Activated gamma-delta T cell (primary cell): ENCODE results near the gene ACTR3.
"Not testable (repeated sequence)": the region's sequence is repeated elsewhere in the genome, so short reads cannot be mapped to it uniquely, and the experiment has no call there.

ENCODE experiments used
- DNase-seq: peaks from one replicate; lab custom pipeline; 2025; lab: John Stamatoyannopoulos, UW
- total RNA-seq, 2 donors: gene quantifications; one replicate each; lab custom pipeline; 2026; lab: John Stamatoyannopoulos, UW

Gene ACTR3
- total RNA-seq = 346 to 404 reads per million in 2 donors

DNA sequence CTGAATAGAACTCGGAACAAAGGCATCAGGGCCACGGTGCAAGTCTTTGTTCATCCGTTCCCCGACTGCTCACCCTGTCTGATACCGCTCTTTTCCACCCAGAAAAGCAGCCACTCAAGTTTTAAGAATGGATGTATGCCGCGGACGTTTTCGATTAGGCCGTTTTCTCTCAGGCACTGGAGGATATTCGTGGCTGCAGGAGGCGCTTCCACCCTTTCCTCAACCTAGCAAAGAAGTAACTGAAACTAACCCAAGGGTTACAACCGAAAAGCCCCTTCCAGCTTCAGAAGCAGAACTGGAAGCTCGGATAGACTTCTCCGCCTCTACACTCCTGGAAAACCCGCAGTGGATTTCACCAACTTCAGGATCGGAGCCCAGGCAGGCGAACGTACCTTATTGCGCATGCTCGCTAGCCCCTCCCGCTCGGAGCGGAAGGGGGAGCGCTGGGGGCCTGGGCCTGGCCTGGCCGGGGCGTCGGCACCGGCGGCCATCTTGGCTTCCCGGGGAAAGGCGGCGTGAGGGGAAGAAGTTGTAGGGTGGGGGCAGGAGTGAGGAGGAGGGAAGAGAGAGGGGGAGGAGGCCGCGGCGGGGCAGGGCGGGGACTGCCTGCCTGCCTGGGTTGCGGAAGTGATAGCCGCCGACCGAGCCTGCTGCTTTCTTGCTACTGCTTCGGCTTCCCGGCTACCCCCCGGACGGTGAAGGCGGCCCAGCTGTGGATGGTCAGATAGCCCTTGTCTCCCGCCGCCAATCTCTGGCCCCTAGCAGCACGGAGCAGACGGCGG, at the start of gene ACTR3:
TSS of gene ACTR3 (plus strand) at position 619 of the 782 bp plus-strand sequence. CDS start 191 bp downstream, outside the sequence.
- peak; percentile 92 for DNase-seq

DNA sequence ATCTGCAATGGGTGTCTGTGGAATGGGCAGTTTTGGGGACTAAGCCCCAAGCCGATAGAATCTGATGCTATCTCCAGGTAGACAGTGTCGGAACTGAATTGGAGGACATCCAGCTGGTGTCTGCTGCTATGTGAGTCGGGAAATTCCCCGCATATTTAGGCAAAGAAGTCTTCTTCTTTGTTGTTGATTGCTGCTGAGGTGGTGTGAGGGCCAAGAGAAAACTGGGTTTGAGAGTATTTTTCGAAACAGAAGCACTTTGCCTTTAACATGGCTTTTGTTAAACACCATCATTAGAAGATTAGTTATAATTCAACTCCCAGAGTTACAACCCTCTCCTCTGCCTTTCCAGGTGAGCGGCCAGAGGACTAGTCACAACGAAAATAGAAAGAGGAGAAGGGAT, 49.4 kb upstream of the ACTR3 start:
- DNase-seq = no peak

DNA sequence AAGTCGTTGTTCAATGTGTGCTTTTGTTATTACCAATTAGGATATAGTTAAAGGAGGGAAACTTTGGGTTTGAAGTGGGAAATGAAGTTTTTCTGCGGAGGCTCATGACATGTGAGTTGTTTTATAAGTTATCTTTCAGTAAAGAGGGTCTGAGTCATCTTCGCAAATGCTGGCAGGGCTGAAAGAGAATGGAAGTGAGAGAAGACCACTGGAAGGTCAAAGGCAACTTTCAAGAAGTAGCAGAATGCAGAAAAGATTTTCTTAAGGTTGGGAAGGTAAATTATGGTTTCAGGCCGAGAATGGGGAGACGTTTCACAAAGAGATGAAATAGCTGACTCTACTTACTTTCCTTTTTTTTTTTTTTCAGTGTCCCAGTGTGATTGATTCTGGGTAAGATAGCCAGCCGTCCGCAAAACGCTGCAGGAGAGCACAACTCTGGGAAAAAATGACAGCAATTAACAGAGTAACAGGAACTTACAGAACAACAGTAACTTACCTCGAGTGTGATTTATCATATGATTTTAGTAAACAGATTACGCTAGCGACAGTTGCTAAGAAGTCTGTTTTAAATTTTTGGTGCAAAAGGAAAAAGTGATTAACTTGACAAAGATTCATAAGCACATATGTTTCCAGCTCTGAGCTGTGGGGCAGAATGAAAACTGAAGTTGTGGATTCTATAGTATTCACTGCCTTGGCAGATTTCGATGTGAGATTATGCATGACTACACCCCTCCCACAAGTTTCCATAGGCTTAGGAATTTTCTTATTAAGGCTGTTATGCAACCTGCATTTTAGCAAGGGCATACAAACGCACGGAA, 46.8 kb upstream of the ACTR3 start:
- no peak for DNase-seq

DNA sequence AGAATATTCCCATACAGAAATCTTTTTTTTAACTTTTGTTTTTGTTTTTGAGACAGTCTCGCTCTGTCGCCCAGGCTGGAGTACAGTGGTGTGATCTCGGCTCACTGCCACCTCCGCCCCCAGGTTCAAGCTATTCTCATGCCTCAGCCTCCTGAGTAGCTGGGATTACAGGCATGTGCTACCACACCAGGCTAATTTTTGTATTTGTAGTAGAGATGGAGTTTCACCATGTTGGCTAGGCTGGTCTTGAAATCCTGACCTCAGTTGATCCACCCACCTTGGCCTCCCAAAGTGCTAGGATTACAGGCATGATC, 46.2 kb upstream of the ACTR3 start:
- DNase-seq = not testable (repeated sequence)

DNA sequence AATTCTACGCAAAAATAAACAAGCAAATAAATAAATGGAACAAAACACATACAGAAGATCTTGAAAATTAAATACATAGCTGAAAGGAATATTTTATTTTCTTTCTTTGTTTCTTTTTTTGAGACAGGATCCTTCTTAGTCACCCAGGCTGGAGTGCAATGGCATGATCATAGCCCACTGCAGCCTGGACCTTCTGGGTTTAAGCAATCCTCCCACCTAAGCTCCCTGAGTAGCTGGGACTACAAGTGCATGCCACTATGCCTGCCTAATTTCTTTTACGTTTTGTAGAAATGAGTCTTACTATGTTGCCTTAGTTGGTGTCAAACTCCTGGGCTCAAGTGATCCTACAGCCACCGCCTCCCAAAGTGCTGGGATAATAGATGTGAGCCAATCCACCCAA, 44.6 kb upstream of the ACTR3 start:
- DNase-seq = no peak

DNA sequence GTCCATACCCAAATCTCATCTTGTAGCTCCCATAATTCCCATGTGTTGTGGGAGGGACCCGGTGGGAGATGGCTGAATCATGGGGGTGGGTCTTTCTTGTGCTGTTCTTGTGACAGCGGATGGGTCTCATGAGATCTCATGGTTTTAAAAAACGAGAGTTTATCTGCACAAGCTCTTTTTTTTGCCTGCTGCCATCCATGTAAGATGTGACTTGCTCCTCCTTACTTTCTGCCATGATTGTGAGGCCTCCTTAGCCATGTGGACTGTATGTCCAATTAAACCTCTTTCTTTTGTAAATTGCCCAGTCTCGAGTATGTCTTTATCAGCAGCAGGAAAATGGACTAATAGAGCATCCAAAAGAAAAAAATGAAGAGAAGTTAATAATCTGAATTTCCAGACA, 44.1 kb upstream of the ACTR3 start:
- not testable (repeated sequence) for DNase-seq

DNA sequence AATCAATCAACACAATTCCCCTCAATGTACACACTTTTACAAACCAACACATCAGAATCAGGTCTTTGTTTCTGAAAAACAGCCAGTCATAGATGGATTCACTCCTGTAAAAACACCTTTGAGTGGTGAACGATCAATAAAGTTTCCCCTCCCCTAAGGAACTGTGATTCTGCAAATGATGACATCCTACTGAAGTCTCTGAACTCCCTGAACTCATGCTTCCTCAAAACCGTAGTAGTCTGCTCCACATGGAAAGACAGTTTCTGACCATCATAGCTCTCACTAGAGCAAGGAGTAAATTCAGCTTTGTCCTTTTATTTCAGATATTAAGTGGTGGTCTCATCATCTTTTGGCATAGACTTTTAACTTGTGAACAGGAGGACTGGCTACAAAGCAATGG, 43.5 kb upstream of the ACTR3 start:
- no peak for DNase-seq

DNA sequence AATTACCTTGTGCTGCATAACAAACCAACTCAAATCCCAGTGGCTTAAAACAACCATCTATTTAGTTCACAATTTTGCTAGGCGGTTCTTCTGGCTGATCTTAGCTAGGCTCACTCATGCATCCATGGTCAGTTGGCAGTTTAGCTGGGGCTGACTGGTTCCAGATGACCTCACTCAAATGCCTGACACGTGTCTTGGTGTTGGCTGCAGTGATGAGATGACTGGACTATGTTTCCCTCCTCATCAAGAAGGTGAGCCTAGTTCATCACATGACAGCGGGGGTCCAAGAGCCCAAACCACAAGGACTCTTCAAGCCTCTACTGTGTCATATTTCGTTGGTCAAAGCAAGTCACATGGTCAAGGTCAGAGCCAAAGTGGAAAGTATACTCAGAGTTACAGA, 42.7 kb upstream of the ACTR3 start:
- no peak for DNase-seq

DNA sequence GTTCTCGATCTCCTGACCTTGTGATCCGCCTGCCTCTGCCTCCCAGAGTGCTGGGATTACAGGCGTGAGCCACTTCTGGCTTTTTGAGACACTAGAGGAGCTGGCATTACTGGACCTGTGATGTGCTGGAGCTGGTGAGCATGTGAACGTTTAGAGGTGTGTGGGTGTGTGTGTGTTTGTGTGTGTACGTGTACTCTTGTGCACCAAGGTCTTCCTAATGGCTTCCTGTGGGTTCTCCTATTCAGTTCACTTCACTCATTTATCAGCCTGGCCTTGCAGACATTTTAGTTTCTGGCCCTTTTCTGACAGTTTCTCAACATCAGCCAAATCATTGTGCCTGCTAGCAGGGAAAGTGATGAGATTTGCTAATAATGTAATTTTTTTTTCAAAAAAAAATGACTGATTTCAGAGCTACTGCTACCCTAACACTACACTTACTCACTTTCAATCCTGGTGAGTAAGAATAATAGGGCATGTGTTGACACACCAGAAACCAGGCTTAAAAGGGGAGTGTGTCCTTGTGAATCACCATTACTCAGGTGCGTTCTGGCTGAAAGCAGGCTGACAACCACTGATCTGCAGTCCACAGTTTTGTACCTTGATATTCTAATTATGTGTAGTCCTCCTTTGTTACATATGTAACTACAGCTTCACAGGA, 41.0 kb upstream of the ACTR3 start:
- DNase-seq = no peak

DNA sequence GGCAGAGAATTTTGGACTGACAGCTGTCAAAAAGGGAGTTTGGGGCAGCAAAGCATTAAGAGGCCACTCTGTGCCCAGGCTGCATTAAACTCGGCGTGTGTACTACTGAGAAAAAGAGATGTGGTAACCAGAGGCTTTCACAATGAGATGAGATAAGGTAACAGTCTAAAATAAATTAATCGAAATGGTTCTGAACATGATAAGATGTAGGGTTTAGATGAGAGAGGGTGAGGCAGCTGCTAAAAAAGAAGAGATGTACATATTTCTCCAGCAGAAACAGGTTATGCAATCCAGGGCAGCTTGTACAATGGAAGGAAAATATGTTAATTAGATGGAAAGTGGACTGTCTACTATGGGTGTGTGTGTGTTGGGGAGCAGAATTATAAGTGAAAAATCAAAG, 39.2 kb upstream of the ACTR3 start:
- no peak for DNase-seq

DNA sequence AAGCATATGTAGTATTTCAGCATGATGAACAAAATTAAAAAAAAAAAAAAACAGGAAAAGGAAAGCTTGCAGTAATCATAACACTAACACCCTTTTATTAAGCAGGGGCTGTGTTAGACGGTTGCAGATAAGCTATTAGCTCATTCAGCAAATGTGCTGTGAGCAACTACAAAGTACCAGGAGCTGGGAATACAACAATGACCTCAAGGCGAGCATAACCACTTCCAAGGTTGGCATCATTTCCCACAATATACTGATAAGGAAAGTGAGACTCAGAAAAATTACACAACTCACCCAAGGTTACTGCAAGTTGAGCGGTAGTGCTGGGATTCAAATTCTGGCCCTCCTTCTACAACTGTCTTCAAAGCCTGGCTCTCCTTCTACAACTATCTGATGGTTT, 38.2 kb upstream of the ACTR3 start:
- no peak for DNase-seq

DNA sequence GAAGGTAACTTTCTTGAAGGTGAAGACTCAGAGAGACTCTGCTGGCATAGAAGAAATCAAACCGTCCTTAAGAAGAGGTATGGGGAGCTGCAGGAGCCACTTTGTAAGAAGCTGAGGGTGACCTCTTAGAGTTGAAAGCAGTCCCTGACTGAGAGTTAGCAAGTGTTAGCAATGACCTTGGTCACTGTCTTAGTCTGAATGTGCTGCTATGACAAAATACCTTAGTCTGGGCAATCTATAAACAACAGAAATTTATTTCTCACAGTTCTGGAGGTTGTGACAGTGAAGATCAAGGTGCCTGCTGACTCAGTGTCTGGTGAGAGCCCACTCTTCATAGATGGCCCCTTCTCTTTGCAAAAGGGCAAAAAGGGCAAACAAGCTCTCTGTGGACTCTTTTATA, 35.7 kb upstream of the ACTR3 start:
- no peak for DNase-seq

DNA sequence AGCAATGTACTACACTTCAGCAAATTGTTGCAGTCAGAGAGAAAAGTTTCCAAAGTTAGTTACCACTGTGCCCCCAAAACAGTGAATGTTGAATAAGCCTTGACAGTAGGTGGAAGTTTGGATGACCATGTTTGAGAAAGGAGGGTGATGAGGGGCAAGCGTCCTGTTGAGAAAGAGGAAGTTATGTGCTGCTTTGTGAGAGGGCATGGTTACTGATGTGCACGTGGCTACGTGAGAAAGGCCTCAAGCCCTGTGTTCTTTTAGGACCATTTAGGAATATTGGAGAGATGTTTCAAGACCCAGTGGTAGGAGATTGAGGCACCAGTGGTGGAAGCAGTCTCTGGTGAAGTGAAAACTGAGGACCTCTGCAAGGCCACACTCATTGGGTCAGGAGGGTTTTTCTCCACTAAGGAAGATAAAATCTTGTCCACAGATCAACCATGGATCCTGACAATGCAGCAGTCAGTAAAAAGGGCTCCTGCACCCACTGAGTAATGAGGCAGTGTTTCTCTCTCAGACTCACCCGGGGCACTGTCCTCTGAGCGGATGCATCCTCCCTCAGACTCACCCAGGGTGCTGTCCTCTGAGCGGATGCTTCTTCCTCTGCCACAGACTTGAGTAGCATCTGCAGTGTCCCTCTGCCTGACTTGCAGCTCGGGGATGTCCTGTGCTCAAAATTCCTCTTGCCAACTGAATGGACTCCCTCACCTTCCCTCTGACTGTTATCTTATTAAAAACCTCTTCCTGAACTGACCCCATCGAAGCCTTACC, 34.7 kb upstream of the ACTR3 start:
- DNase-seq = no peak

DNA sequence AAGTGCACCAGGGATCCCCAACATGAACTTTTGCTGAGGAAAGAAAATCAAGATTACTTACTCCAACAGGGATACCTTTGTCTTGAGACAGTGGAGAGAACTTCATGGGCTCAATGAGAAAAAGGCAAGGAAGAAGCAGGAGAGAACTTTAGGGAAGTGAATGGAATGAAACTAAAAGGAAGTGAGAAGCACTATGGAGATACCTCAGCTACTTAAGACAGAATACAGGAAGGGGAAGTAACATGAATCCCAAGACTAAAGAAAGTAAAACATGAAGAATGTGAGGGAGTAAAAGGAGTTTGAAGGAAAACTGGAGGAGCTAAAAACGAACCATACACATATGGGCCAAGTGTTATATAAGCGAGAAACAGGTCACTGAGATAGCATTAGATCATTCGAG, 32.4 kb upstream of the ACTR3 start:
- no peak for DNase-seq

DNA sequence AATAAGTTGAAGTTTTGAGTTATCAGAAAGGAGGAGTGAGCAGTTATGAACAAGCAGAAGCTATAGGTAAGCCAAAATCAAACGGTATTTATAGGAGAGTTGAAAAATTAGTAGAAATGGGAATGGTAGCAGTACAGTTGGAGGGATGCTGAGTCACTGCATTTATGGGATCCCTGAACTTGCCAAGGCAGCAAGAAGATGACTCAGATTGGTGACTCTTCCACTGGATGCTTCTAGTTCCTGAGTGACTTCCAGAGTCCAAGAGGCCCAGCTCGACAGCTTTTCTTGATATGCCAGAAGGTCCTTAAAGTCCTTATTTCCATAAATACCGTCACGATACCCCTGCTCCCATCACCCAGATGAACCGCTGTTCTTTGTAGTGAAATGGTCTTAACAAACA, 31.1 kb upstream of the ACTR3 start:
- DNase-seq = no peak

DNA sequence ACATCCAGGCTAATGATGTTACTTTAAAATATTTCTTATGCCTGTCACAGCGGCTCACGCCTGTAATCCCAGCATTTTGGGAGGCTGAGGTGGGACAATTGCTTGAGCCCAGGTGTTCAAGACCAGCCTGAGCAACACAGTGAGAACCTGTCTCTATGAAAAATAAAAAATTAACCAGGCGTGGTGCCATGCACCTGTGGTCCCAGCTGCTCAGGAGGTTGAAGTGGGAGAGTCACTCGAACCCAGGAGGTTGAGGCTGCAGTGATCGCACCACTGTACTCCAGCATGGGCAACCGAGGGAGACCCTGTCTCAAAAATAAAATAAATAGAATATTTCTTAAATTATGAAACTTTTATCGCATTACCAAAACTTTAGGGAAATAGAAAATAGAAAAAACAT, 28.1 kb upstream of the ACTR3 start:
- no peak for DNase-seq

DNA sequence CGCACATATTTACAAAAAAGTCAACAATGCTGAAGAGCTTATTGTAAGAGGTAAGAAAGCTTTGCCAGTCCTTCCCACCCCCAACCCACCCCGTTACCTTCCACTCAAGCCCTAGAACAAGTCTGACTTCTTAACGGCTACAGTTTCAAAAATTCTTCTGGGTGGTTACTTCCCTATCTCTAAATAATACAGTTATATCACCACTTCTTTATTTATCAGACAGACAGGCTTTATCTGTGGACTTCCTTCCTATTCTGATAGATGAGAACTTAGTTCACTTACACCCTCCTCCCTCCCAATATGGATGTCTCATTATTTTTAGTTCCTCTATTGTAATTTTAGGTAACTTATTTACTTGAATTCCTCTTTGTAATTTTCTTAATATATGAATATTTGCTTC, 26.7 kb upstream of the ACTR3 start:
- no peak for DNase-seq

DNA sequence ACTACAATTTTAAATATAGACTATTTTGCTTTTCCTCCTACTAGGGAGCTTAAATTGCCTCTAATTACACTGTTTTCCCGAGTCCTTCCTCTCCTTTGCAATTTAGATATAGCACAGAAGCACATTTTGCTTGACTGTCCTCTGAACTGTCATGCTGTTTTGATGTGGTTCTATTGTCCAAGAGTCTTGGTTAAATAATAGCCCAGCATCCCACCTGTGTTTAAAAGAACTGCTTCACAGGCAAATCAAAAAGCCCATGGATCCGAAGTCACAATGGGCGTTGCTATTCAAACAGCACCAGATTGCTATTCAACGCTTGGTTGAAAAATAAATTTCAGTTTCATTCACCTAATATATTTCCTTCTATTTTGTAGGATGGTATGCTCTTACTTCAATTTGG, 22.3 kb upstream of the ACTR3 start:
- DNase-seq = no peak

DNA sequence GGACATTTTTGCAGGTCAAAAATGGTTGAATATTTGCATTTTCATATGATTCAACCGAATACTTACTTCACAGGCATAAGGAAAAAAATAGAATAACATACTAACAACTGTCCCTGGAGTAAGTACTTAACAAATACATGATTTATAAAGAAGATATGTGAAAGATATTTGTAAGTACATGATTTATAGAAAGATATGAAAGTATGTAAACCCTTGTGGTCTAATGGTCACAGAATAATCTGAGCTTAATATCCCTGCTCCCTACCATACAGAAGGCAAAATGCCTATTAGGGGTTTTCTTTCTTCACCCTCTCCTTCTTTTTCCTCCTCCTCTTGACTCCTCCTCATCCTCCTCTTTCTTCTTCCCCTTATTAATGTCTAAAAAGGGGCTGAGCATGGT, 20.6 kb upstream of the ACTR3 start:
- no peak for DNase-seq

DNA sequence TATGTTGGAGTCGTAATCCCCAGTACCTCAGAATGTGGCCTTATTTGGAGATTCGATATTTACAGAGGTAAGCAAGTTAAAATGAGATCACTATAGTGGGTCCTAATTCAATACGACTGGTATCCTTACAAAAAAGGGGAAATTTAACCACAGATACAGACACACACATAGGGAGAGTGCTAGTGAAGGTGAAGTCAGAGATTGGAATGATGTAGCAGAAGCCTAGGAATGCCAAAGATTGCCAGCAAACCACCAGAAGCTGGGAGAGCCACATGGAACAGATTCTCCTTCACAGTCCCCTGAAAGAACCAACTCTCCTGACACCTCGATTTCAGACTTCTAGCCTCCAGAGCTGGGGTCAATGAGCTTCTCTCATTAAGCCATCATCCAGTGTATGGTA, 17.7 kb upstream of the ACTR3 start:
- DNase-seq = no peak

DNA sequence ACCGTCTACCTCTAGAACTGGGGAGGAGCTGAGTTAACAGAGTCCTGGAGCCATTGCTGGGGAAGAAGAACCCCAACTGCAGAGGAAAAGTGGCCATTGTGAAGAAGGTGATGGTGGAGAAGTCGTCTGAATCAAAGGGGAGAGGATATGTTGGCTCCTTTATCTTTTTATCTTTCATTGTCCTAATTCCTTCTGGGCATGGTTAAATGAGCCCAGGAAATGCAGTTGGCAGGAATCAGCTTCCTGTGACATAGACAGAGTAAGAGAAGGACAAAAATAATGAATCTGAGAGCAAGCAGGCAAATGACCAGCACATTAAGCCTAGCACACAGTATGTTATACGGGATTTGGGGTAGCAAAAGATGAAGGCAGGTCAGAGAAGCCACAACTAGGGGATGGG, 16.0 kb upstream of the ACTR3 start:
- DNase-seq = no peak

DNA sequence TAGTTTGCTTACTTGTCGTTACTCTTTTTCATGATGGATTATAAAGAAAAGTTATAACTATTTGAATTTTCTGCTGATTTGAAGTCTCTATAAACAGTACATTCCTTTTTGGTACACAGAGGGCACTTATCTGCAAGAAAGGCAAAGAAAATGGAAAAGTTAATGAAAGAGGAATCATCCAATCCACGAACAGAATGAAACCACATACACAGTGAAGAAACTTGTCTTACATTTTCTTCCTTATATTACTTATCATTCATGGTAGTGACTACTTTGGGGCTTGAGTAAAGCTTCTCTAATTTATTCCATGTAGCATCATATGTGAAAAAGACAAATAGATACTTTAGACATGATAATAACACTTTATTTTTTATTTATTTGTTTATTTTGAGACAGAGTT, 14.8 kb upstream of the ACTR3 start:
- DNase-seq = no peak
